Caco-2 (cell line): Measurements from ENCODE around the gene PCDHGA5. TPM values are rescaled to one million over a fixed set of nuclear protein-coding genes. Genes with fewer than 3 reads are reported as not detected.

ENCODE experiments used
- BruUV-seq: library from RNA; stranded (reverse); fragments of 400-500 nt; replicated peaks from 2 replicates; lab custom pipeline; 2021; lab: Mats Ljungman, UMichigan
- CTCF ChIA-PET: fragments of 300-600 bp; sonication (Branson Sonifier 250); formaldehyde crosslinking; loops from one replicate; lab custom pipeline; 2022; ENCODE audit warnings: antibody characterized with exemption; lab: Charles Lee
- POLR2A ChIA-PET: fragments of 300-600 bp; sonication (Branson Sonifier 250); formaldehyde crosslinking; loops from one replicate; lab custom pipeline; 2022; ENCODE audit warnings: antibody characterized with exemption; lab: Charles Lee
- DNase-seq, 2 experiments: peaks; one replicate each; pipeline versions ENCODE4 v3.0.0 to v3.0.0-alpha.2; 2020 to 2022
- H3K27me3 ChIP-seq: replicated peaks from 2 replicates; pipeline ENCODE4 v1.6.0; 2011; ENCODE audit warnings: low read length; ENCODE audit not compliant: control insufficient read depth, insufficient read depth
- H3K36me3 ChIP-seq: 2 replicates; pipeline ENCODE4 v1.5.1; 2011; ENCODE audit warnings: low read length; ENCODE audit not compliant: control insufficient read depth, insufficient read depth
- H3K4me1 ChIP-seq: fragments of 250-450 bp; sonication (Bioruptor Pico); 2 replicates; pipeline ENCODE4 v1.5.1; 2020; ENCODE audit warnings: mild to moderate bottlenecking
- H3K4me3 ChIP-seq: 2 replicates; pipeline ENCODE4 v1.5.1; 2011; ENCODE audit warnings: low read depth, mild to moderate bottlenecking, control low read depth, low read length
- H3K9me3 ChIP-seq: fragments of 250-450 bp; sonication (Bioruptor Pico); 2 replicates; pipeline ENCODE4 v1.5.1; 2020; ENCODE audit warnings: mild to moderate bottlenecking, moderate library complexity
- H3K27ac Mint-ChIP-seq: one replicate; pipeline ENCODE4 v1.8.0; 2022; ENCODE audit warnings: mixed read lengths; ENCODE audit not compliant: unreplicated experiment
- H3K27me3 Mint-ChIP-seq: one replicate; pipeline ENCODE4 v1.8.0; 2022; ENCODE audit warnings: mixed read lengths; ENCODE audit not compliant: insufficient read depth, unreplicated experiment
- H3K36me3 Mint-ChIP-seq: one replicate; pipeline ENCODE4 v1.8.0; 2022; ENCODE audit warnings: mild to moderate bottlenecking, mixed read lengths; ENCODE audit not compliant: insufficient read depth, unreplicated experiment
- H3K4me1 Mint-ChIP-seq: one replicate; pipeline ENCODE4 v1.8.0; 2022; ENCODE audit warnings: low read depth, mixed read lengths; ENCODE audit not compliant: unreplicated experiment
- H3K4me3 Mint-ChIP-seq: one replicate; pipeline ENCODE4 v1.8.0; 2022; ENCODE audit warnings: mild to moderate bottlenecking, moderate library complexity, mixed read lengths; ENCODE audit not compliant: unreplicated experiment
- H3K9me3 Mint-ChIP-seq: one replicate; pipeline ENCODE4 v1.8.0; 2022; ENCODE audit warnings: mixed read lengths; ENCODE audit not compliant: unreplicated experiment
- intact Hi-C: fragments of 100-400 bp; cut with micrococcal nuclease; formaldehyde crosslinking; loops from one replicate; pipeline ENCODE4 v1.10.0; 2022; ENCODE audit not compliant: unreplicated experiment
- total RNA-seq: library from RNA; stranded (reverse); gene quantifications from 2 replicates; pipeline ENCODE4 v1.2.3, GENCODE V29; 2022
- TF ChIP-seq, protein P1 (sequence below), 2 experiments: fragments of 200-600 bp in 1 of 2; IDR thresholded peaks; 1 replicate in 1 of 2; 2 replicates in 1 of 2; pipeline versions ENCODE4 v1.5.1 to v1.8.0; 2011 to 2022; ENCODE audit warnings: antibody characterized with exemption in 1 of 2, control low read depth in 1 of 2, inconsistent platforms in 1 of 2, low read depth in 1 of 2, low read length in 1 of 2, mild to moderate bottlenecking in 1 of 2, moderate library complexity in 1 of 2; ENCODE audit not compliant: insufficient read depth in 1 of 2, severe bottlenecking in 1 of 2, unreplicated experiment in 1 of 2

PCDHGA5 gene
- total RNA-seq, 1 experiment from 2014 or later, result 0.57 TPM

DNA sequence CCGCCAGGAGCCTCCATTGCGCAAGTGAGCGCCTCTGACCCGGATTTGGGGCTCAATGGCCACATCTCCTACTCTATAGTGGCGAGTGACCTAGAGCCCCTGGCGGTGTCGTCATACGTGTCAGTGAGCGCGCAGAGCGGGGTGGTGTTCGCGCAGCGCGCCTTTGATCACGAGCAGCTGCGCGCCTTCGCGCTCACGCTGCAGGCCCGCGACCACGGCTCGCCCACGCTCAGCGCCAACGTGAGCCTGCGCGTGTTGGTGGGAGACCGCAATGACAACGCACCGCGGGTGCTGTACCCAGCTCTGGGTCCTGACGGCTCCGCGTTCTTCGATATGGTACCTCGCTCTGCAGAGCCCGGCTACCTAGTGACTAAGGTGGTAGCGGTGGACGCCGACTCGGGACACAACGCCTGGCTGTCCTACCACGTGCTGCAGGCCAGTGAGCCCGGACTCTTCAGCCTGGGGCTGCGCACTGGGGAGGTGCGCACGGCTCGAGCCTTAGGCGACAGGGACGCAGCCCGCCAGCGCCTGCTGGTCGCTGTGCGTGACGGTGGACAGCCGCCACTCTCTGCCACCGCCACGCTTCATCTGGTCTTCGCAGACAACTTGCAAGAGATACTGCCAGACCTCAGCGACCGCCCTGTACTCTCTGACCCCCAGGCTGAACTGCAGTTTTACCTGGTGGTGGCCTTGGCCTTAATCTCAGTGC, 45.8 kb downstream of the PCDHGA5 start:
- Histone ChIP-seq H3K4me3 (no peak overlapping the region), H3K9me3 (peaks cover 7% of the 10 kb centered on the region), H3K4me1 (no peaks in the 10 kb centered on the region), H3K36me3 (no peaks in the 10 kb centered on the region), H3K27me3 (no peaks in the 10 kb centered on the region)
- BruUV-seq, result no TSS peak
- no peaks in the 10 kb centered on the region for H3K27me3 Mint-ChIP-seq
- ChIA-PET CTCF (no interaction called here), POLR2A (no interaction called here)
- H3K9me3 Mint-ChIP-seq, result peaks cover 34% of the 10 kb centered on the region
- TF ChIP-seq, protein P1, sequence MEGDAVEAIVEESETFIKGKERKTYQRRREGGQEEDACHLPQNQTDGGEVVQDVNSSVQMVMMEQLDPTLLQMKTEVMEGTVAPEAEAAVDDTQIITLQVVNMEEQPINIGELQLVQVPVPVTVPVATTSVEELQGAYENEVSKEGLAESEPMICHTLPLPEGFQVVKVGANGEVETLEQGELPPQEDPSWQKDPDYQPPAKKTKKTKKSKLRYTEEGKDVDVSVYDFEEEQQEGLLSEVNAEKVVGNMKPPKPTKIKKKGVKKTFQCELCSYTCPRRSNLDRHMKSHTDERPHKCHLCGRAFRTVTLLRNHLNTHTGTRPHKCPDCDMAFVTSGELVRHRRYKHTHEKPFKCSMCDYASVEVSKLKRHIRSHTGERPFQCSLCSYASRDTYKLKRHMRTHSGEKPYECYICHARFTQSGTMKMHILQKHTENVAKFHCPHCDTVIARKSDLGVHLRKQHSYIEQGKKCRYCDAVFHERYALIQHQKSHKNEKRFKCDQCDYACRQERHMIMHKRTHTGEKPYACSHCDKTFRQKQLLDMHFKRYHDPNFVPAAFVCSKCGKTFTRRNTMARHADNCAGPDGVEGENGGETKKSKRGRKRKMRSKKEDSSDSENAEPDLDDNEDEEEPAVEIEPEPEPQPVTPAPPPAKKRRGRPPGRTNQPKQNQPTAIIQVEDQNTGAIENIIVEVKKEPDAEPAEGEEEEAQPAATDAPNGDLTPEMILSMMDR (IDR thresholded peaks at IDR 0.05; ENCODE audit: insufficient read depth in 1 of 2, low read depth in 1 of 2, low read length in 1 of 2, severe bottlenecking in 1 of 2, unreplicated experiment in 1 of 2), result no peak
- no peak overlapping the region for H3K4me3 Mint-ChIP-seq
- no peaks in the 10 kb centered on the region for H3K4me1 Mint-ChIP-seq
- no peak for DNase-seq
- intact Hi-C loops, result loop anchor here (5.0 kb wide), 1 partner anchor 87 kb away; the partner anchor contains the start of gene TAF7
- no peak overlapping the region for H3K27ac Mint-ChIP-seq
- H3K36me3 Mint-ChIP-seq, result peaks cover 4% of the 10 kb centered on the region

DNA sequence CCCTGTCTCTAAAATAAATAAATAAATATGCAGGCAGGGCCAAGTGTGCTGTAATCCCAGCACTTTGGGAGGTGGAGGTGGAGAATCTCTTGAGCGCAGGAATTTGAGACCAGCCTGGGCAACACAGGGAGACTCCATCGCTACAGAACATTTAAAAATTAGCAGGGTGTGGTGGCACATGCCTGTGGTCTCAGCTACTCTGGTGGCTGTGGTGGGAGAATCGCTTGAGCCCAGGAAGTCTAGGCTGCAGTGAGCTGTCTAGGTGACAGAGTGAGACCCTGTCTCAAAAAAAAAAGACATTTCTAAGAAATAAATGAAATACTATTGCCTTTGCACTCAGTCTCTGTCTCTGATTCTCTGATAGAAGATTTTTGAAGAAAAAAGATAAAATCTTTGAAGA, 47.6 kb downstream of the PCDHGA5 start:
- no peaks in the 10 kb centered on the region for H3K27me3 Mint-ChIP-seq
- Histone ChIP-seq H3K9me3 (peaks cover 10% of the 10 kb centered on the region), H3K36me3 (no peaks in the 10 kb centered on the region), H3K4me3 (no peak overlapping the region), H3K4me1 (no peaks in the 10 kb centered on the region), H3K27me3 (no peaks in the 10 kb centered on the region)
- no peak for DNase-seq
- intact Hi-C loops, result loop anchor here (5.0 kb wide), 1 partner anchor 89 kb away; the partner anchor contains the start of gene TAF7
- ChIA-PET POLR2A (no interaction called here), CTCF (no interaction called here)
- H3K9me3 Mint-ChIP-seq, result peaks cover 35% of the 10 kb centered on the region
- TF ChIP-seq, protein P1 (IDR thresholded peaks at IDR 0.05; ENCODE audit: insufficient read depth in 1 of 2, low read depth in 1 of 2, low read length in 1 of 2, severe bottlenecking in 1 of 2, unreplicated experiment in 1 of 2), result no peak
- peaks cover 4% of the 10 kb centered on the region for H3K36me3 Mint-ChIP-seq
- no TSS peak for BruUV-seq
- no peak overlapping the region for H3K4me3 Mint-ChIP-seq
- H3K27ac Mint-ChIP-seq, result no peak overlapping the region
- H3K4me1 Mint-ChIP-seq, result no peaks in the 10 kb centered on the region

DNA sequence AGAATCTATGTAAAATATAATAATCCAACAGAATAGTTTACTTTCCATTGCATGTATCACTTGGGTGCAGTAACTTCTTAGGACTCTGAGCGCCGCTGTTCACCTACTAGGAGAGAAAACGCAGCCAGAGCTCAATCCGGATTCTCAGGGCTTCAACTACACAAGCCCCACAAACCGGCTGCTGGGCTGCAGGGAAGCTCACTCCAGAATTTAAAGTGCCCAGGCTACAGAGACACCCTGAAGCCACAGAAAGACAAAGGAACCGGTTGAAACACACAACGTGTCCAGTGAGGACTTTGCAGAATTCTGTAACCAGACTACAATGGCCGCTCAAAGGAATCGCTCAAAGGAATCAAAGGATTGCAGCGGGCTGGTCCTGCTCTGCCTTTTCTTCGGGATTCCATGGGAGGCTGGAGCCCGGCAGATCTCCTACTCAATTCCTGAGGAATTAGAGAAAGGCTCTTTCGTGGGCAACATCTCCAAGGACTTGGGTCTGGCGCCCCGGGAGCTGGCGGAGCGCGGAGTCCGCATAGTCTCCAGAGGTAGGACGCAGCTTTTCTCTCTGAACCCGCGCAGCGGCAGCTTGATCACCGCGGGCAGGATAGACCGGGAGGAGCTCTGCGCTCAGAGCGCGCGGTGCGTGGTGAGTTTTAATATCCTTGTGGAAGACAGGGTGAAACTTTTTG, 49.0 kb downstream of the PCDHGA5 start, which contains the start of gene PCDHGA10:
Gene PCDHGA10 (plus strand): TSS at position 134 of the 686 bp plus-strand sequence. CDS start 189 bp downstream, at position 323.
- ChIA-PET CTCF (interaction anchor here (0.9 to 2.1 kb wide), 8 partner anchors 87 to 190 kb away, joined by 3 to 16 read pairs (median 4); partner anchors contain the start of gene PCDHB14), POLR2A (interaction anchor here (1.4 kb wide), 1 partner anchor 92 kb away, joined by 4 read pairs; the partner anchor contains the start of gene TAF7)
- DNase-seq, result peak in 1 of 2 experiments; percentile 50
- no peak within 1 kb of the TSS for H3K27ac Mint-ChIP-seq
- no peaks in the 10 kb centered on the region for H3K27me3 Mint-ChIP-seq
- H3K9me3 Mint-ChIP-seq, result peaks cover 37% of the 10 kb centered on the region
- BruUV-seq, result TSS peak; percentile 19
- intact Hi-C loops, result loop anchor here (1.0 to 5.0 kb wide), 4 partner anchors 91 to 147 kb away; partner anchors contain the start of gene TAF7
- H3K4me3 Mint-ChIP-seq, result peak within 1 kb of the TSS; percentile 86
- Histone ChIP-seq H3K27me3 (no peaks in the 10 kb centered on the region), H3K36me3 (no peaks in the 10 kb centered on the region), H3K9me3 (peaks cover 11% of the 10 kb centered on the region), H3K4me1 (no peaks in the 10 kb centered on the region), H3K4me3 (peak within 1 kb of the TSS; percentile 49)
- no peaks in the 10 kb centered on the region for H3K4me1 Mint-ChIP-seq
- TF ChIP-seq, protein P1 (IDR thresholded peaks at IDR 0.05; ENCODE audit: insufficient read depth in 1 of 2, low read depth in 1 of 2, low read length in 1 of 2, severe bottlenecking in 1 of 2, unreplicated experiment in 1 of 2), result peak; percentile 50 to 55
- H3K36me3 Mint-ChIP-seq, result peaks cover 8% of the 10 kb centered on the region
